DMS114 treated with DMSO at 0.1 percent for 48 hours (cell line): ENCODE data around the gene FBXO34.
"Not testable (repeated sequence)": the region's sequence is repeated elsewhere in the genome, so short reads cannot be mapped to it uniquely, and the experiment has no call there.

Experiments
- DNase-seq: peaks from one replicate; lab custom pipeline; 2025; ENCODE audit not compliant: unreplicated experiment; lab: John Stamatoyannopoulos, UW

Gene FBXO34

DNA sequence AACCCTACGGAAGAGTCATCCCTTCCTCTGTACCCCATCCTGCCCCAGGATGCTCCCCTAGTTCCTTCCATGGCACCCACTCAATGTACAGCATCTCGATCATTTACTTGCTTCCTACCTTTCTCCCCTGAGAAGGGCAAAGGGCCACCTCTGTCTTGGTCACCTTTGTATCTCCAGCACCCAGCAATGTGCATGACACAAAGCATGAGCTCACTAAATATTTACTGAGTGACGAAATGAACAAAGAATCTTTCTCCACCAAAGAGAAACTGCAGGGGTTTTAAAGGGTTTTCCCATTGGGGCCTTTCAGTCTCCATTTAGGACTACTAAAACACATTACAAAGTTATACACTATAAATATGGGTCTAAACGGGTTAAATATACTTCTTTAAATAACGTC is 109.8 kb downstream of the FBXO34 start:
- DNase-seq: no peak

- DNase-seq: no peak
Measured at GRCh38 chr14:55381561-55381960, 110.3 kb downstream of the FBXO34 start.

DNA sequence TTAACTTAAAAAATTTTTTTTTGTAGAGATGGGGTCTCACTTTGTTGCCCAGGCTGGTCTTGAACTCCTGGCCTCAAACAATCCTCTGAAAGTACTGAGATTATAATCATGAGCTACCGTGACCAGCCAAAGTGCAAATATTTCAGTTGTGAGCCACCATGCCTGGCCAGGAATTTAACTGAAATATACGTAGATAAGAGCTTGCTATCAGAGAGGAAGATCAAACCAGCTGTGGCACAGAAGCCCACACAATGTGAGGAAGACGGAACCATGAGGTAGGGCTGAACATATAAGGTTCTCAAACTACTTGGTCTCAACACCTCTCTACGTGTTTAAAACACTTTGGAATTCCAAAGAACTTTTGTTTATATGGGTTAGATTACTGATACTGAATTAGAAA is 111.3 kb downstream of the FBXO34 start:
- no peak for DNase-seq

DNA sequence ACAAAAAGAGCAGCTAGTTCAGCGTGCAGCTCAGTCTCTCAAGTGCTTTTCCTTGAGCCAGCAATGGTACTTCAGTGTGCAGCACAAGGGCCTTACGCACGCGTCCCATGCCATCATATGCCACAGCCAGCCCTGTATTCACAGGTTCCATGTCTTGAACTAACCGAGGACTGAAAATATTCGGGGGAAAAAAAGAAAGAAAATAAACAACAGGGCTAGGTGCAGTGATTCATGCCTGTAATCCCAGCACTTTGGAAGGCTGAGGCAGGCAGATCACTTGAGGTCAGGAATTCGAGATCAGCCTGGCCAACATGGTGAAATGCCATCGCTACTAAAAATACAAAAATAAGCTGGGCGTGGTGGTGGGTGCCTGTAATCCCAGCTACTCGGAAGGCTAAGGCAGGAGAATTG is 111.8 kb downstream of the FBXO34 start:
- DNase-seq: not testable (repeated sequence)

- DNase-seq: no peak
Measured at GRCh38 chr14:55383541-55384140, 112.4 kb downstream of the FBXO34 start.

DNA sequence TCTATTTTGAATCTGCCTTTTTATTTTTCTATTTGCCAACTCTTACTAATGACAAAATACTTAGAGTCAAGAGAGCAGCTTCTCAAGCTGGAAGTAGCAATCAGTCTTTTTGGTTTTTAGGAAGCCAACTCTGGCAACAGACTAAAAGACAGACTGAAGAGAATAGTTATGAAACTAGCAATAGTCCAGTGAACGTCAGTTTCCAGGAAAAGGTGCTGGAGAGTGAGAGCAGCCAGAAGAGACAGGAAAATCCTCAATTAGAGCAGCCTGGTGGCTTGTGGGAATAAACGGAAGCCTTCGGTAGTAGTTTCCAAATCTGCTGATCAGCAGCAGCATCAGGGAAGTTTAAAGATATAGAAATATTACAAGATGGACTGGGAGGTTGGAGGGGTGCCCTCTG is 113.3 kb downstream of the FBXO34 start:
- no peak for DNase-seq

GRCh38 chr14:55386037-55386808 is 115.0 kb downstream of the FBXO34 start:
- no peak for DNase-seq

DNA sequence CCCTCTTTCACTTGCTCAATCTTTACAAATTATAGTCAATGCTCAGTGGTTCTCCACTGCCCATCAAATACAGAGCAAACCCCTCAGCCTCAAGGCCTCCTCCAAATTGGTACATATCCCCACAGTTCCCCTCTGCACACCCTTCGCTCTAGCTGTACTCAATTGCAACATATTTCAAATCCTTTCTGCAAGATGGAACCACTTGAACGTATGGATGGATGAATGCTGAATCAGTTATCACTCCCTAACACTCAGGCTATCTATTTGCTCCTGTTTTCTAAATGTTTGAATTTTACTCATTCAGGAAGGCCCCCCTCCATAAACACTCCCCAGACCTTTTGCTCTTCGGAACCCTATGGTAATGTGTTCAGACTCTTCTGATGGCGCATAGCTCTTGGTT is 115.9 kb downstream of the FBXO34 start:
- no peak for DNase-seq

- DNase-seq: no peak
Measured at GRCh38 chr14:55388160-55388559, 116.9 kb downstream of the FBXO34 start.

- no peak for DNase-seq
Measured at GRCh38 chr14:55389330-55389729, 118.1 kb downstream of the FBXO34 start.

- DNase-seq: no peak
Measured at GRCh38 chr14:55398679-55399078, 127.5 kb downstream of the FBXO34 start.

DNA sequence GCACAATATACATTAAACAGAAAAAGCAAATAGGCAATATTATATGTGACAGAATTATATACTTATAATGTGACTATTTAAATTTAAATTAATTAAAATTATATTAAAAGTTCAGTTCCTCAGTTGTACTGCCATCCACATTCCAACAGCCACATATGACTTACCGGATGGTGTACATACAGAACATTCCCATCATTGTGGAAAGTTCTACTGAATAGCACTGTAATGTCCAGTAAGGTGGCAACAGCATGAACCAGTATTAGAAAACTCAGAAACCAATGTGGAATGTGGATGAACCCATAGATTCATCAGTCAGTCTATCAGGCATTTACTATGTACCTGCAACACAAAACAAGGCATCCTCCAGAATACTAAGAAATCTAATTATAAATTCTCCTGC is 128.0 kb downstream of the FBXO34 start:
- DNase-seq: no peak

GRCh38 chr14:55399852-55400251 is 128.6 kb downstream of the FBXO34 start:
- DNase-seq: no peak

GRCh38 chr14:55401751-55402150 is 130.5 kb downstream of the FBXO34 start:
- DNase-seq: no peak
